ENCODE results near the gene RFX3.

GRCh38 chr9:3371842-3372241 lies 154.0 kb downstream of the RFX3 start:
- TF ChIP-seq HOXA7 (CRISPR knock-in tag; IDR thresholded peaks at IDR 0.05) (no peak), TP53 (CRISPR knock-in tag; conservative IDR thresholded peaks at IDR 0.05) (no peak), HINFP (CRISPR knock-in tag; IDR thresholded peaks at IDR 0.05; ENCODE audit: low read depth) (no peak), ATF2 (CRISPR knock-in tag; IDR thresholded peaks at IDR 0.05) (no peak), UBTF (CRISPR knock-in tag; IDR thresholded peaks at IDR 0.05) (no peak), FOXM1 (CRISPR knock-in tag; IDR thresholded peaks at IDR 0.05) (no peak), KDM6A (CRISPR knock-in tag; IDR thresholded peaks at IDR 0.05; ENCODE audit: low read depth) (no peak), ZNF629 (CRISPR knock-in tag; conservative IDR thresholded peaks at IDR 0.05) (no peak), ZNF768 (CRISPR knock-in tag; IDR thresholded peaks at IDR 0.05) (no peak), FOXJ3 (CRISPR knock-in tag; IDR thresholded peaks at IDR 0.05; ENCODE audit: borderline replicate concordance) (no peak)

Data from HepG2 (cell line).